ENCODE data around the gene OXNAD1.

DNA sequence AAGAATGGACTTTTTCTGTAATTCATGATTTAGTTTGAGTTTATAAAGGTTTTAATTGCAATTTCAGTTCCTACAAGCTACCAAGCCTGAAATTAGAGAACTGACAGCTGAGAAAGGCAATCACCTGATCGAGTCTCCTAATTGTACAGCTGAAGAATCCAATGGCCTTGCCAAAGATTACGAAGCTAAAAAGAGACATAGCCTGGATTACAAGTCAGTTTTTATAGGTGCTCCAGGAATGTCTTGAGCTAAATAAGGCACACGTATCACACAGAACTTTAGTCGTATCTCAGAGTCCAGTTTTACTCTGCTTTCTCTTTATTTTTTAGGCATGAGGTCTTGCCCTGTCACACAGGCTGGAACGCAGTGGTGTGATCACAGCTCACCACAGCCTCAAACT is 6.8 kb upstream of the OXNAD1 start:
- TF ChIP-seq, protein P1, sequence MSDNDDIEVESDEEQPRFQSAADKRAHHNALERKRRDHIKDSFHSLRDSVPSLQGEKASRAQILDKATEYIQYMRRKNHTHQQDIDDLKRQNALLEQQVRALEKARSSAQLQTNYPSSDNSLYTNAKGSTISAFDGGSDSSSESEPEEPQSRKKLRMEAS (IDR thresholded peaks at IDR 0.05), result no peak
- TF ChIP-seq TAF1 (IDR thresholded peaks at IDR 0.05; ENCODE audit: low read depth) (no peak), TEAD4 (IDR thresholded peaks at IDR 0.05) (no peak), CEBPB (IDR thresholded peaks at IDR 0.05) (no peak), CREB1 (IDR thresholded peaks at IDR 0.05; ENCODE audit: low read depth) (no peak), RAD21 (IDR thresholded peaks at IDR 0.05; ENCODE audit: low read depth) (no peak), YY1 (IDR thresholded peaks at IDR 0.05; ENCODE audit: low read depth) (no peak), EGR1 (IDR thresholded peaks at IDR 0.05) (no peak), NFIC (IDR thresholded peaks at IDR 0.05) (no peak), EP300 (IDR thresholded peaks at IDR 0.05; ENCODE audit: borderline replicate concordance) (no peak)
- TF ChIP-seq, protein P2, sequence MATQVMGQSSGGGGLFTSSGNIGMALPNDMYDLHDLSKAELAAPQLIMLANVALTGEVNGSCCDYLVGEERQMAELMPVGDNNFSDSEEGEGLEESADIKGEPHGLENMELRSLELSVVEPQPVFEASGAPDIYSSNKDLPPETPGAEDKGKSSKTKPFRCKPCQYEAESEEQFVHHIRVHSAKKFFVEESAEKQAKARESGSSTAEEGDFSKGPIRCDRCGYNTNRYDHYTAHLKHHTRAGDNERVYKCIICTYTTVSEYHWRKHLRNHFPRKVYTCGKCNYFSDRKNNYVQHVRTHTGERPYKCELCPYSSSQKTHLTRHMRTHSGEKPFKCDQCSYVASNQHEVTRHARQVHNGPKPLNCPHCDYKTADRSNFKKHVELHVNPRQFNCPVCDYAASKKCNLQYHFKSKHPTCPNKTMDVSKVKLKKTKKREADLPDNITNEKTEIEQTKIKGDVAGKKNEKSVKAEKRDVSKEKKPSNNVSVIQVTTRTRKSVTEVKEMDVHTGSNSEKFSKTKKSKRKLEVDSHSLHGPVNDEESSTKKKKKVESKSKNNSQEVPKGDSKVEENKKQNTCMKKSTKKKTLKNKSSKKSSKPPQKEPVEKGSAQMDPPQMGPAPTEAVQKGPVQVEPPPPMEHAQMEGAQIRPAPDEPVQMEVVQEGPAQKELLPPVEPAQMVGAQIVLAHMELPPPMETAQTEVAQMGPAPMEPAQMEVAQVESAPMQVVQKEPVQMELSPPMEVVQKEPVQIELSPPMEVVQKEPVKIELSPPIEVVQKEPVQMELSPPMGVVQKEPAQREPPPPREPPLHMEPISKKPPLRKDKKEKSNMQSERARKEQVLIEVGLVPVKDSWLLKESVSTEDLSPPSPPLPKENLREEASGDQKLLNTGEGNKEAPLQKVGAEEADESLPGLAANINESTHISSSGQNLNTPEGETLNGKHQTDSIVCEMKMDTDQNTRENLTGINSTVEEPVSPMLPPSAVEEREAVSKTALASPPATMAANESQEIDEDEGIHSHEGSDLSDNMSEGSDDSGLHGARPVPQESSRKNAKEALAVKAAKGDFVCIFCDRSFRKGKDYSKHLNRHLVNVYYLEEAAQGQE (IDR thresholded peaks at IDR 0.05; ENCODE audit: low read depth), result no peak

Data from Ishikawa (cell line).